GM18519 (cell line): ENCODE measurements around the gene UPK2.

ENCODE experiments used
- ATAC-seq: cut with Tn5 transposase; IDR thresholded peaks from one replicate; pipeline ENCODE4 v1.9.1; 2021; ENCODE audit warnings: mild to moderate bottlenecking, moderate library complexity; ENCODE audit not compliant: unreplicated experiment, low FRiP score

UPK2 gene

GRCh38 chr11:118956094-118956846 is at the start of gene UPK2:
TSS of gene UPK2 (plus strand) at chr11:118956298. CDS start at chr11:118956351, 53 bp downstream.
- peak; percentile 54 for ATAC-seq

- no peak for ATAC-seq
Measured at GRCh38 chr11:118907051-118908042, 48.8 kb upstream of the UPK2 start.

- no peak for ATAC-seq
Measured at GRCh38 chr11:118908264-118908663, 47.8 kb upstream of the UPK2 start.

- no peak for ATAC-seq
Measured at GRCh38 chr11:118908901-118909618, 47.0 kb upstream of the UPK2 start.

- no peak for ATAC-seq
Measured at GRCh38 chr11:118909619-118910308, 46.3 kb upstream of the UPK2 start.

GRCh38 chr11:118910309-118911112 is 45.6 kb upstream of the UPK2 start:
- ATAC-seq = no peak

- ATAC-seq = no peak
Measured at GRCh38 chr11:118911113-118911879, 44.8 kb upstream of the UPK2 start.

GRCh38 chr11:118911880-118912741 is 44.0 kb upstream of the UPK2 start:
- no peak for ATAC-seq

GRCh38 chr11:118912742-118913410 is 43.2 kb upstream of the UPK2 start:
- ATAC-seq = no peak

GRCh38 chr11:118913411-118914125 is 42.5 kb upstream of the UPK2 start:
- no peak for ATAC-seq

GRCh38 chr11:118914178-118914918 is 41.8 kb upstream of the UPK2 start:
- ATAC-seq = no peak

GRCh38 chr11:118914987-118915386 is 41.1 kb upstream of the UPK2 start:
- ATAC-seq = no peak

GRCh38 chr11:118915396-118915795 is 40.7 kb upstream of the UPK2 start:
- no peak for ATAC-seq

GRCh38 chr11:118915941-118916841 is 39.9 kb upstream of the UPK2 start:
- ATAC-seq = no peak

- ATAC-seq = no peak
Measured at GRCh38 chr11:118916842-118917388, 39.2 kb upstream of the UPK2 start.
